Esophagus squamous epithelium (tissue), 4 donors: Measurements from ENCODE around the gene PSMC4.

Experiments
- CTCF ChIP-seq, 6 experiments: fragments of 450-650 bp in 4 of 6; fragments of 200-600 bp in 2 of 6; sonication (generic) in 2 of 6; IDR thresholded peaks; one replicate each; pipeline ENCODE4 v1.5.1; 2016 to 2019; ENCODE audit warnings: antibody characterized with exemption in 6 of 6, mild to moderate bottlenecking in 4 of 6, moderate library complexity in 4 of 6
- POLR2A ChIP-seq, 4 donors: fragments of 450-650 bp; IDR thresholded peaks; one replicate each; pipeline ENCODE4 v1.6.1; 2017; ENCODE audit warnings: antibody characterized with exemption in 4 of 4, mild to moderate bottlenecking in 4 of 4, moderate library complexity in 3 of 4

- TF ChIP-seq CTCF (IDR thresholded peaks at IDR 0.05) (peak; percentile 65 to 95 (median 80)), POLR2A (IDR thresholded peaks at IDR 0.05) (peak in 3 of 4 donors; percentile 63 to 84 (median 66))
These were observed at the start of gene PSMC4 for GRCh38 chr19:39970675-39971379.
